Bronchial epithelial cell (primary cell): Measurements from ENCODE around the gene CBFA2T2. TPM values are rescaled to one million over a fixed set of nuclear protein-coding genes. Genes with fewer than 3 reads are reported as not detected.

ENCODE experiments used
- DNase-seq: peaks from one replicate; pipeline ENCODE4 v3.0.0-alpha.2; 2010; ENCODE audit warnings: low read depth
- FAIRE-seq: peaks from 2 replicates; lab custom pipeline; 2011; peaks lifted over from hg19 to GRCh38; lab: Jason Lieb, UNC
- H3K27me3 ChIP-seq: 2 replicates; pipeline ENCODE4 v1.5.1; 2011; ENCODE audit warnings: low read length; ENCODE audit not compliant: control insufficient read depth, insufficient read depth
- H3K36me3 ChIP-seq: 2 replicates; pipeline ENCODE4 v1.5.1; 2011; ENCODE audit warnings: low read length; ENCODE audit not compliant: control insufficient read depth, insufficient read depth
- H3K4me3 ChIP-seq: 2 replicates; pipeline ENCODE4 v1.5.1; 2011; ENCODE audit warnings: mild to moderate bottlenecking, low read depth, low read length, control low read depth
- CTCF ChIP-seq: IDR thresholded peaks from 2 replicates; pipeline ENCODE4 v1.5.1; 2011; ENCODE audit warnings: mild to moderate bottlenecking, moderate library complexity, low read length, control low read depth, inconsistent platforms; ENCODE audit not compliant: insufficient read depth, severe bottlenecking
- total RNA-seq: library from RNA; depleted of rRNA; stranded (reverse); fragments of >200 nt; gene quantifications from 2 replicates; pipeline ENCODE4 v1.2.1, GENCODE V29; 2014

The CBFA2T2 gene
- total RNA-seq, 1 donor from 2014 or later = 5.3 TPM

GRCh38 chr20:33676121-33676520 is 186.2 kb downstream of the CBFA2T2 start:
- no peaks in the 10 kb centered on the region for H3K27me3 ChIP-seq
- DNase-seq (no peak), FAIRE-seq (no peak)
- H3K4me3 ChIP-seq = no peak overlapping the region
- no peak for TF ChIP-seq CTCF
- H3K36me3 ChIP-seq = no peaks in the 10 kb centered on the region

- TF ChIP-seq CTCF = no peak
- Histone ChIP-seq H3K36me3 (no peaks in the 10 kb centered on the region), H3K27me3 (no peaks in the 10 kb centered on the region), H3K4me3 (no peak overlapping the region)
- no peak for FAIRE-seq
- no peak for DNase-seq
Observed at GRCh38 chr20:33676652-33677645, 187.1 kb downstream of the CBFA2T2 start.

GRCh38 chr20:33677991-33678702 is 188.3 kb downstream of the CBFA2T2 start:
- no peaks in the 10 kb centered on the region for H3K27me3 ChIP-seq
- FAIRE-seq (no peak), DNase-seq (no peak)
- H3K4me3 ChIP-seq = no peak overlapping the region
- no peaks in the 10 kb centered on the region for H3K36me3 ChIP-seq
- no peak for TF ChIP-seq CTCF

- no peak for DNase-seq
- no peaks in the 10 kb centered on the region for H3K36me3 ChIP-seq
- FAIRE-seq = no peak
- H3K4me3 ChIP-seq = no peak overlapping the region
- TF ChIP-seq CTCF = no peak
- H3K27me3 ChIP-seq = no peaks in the 10 kb centered on the region
Observed at GRCh38 chr20:33679758-33680485, 190.0 kb downstream of the CBFA2T2 start.

- FAIRE-seq (no peak), DNase-seq (no peak)
- no peaks in the 10 kb centered on the region for H3K36me3 ChIP-seq
- no peak overlapping the region for H3K4me3 ChIP-seq
- no peaks in the 10 kb centered on the region for H3K27me3 ChIP-seq
- TF ChIP-seq CTCF = no peak
Observed at GRCh38 chr20:33680686-33681085, 190.8 kb downstream of the CBFA2T2 start.
